Measurements from ENCODE around the gene OGFR.

OGFR gene

GRCh38 chr20:62768234-62768546 lies 36.4 kb upstream of the OGFR start:
- ChIA-PET POLR2A (interaction anchor here (0.9 kb wide), 1 partner anchor 104 kb away, joined by 3 read pairs; no protein-coding TSS in a partner anchor), CTCF (interaction anchor here (0.6 to 1.1 kb wide), 5 partner anchors 39 to 354 kb away, joined by 3 to 4 read pairs (median 3); no protein-coding TSS in a partner anchor)
- Histone ChIP-seq H3K4me3 (ENCODE audit: low read depth, low read length) (no peak overlapping the region), H3K27ac (ENCODE audit: extremely low read depth, low read depth, low read length) (no peak overlapping the region), H3K9me3 (ENCODE audit: control insufficient read depth, insufficient read depth, low read depth, low read length) (no peaks in the 10 kb centered on the region), H3K36me3 (ENCODE audit: control insufficient read depth in 2 of 2, insufficient read depth in 1 of 2, low read length in 2 of 2) (no peaks in the 10 kb centered on the region), H3K4me1 (ENCODE audit: control insufficient read depth, insufficient read depth, low read length) (no peaks in the 10 kb centered on the region)
- no peak for TF ChIP-seq ZNF629 (tag by site-specific recombination; IDR thresholded peaks at IDR 0.05)
- TF ChIP-seq HIC1 (tag by site-specific recombination; IDR thresholded peaks at IDR 0.05): 0 out of 2 replicates have a peak, but pooled peaks have one; percentile 31

GRCh38 chr20:62768551-62769287 lies 35.9 kb upstream of the OGFR start:
- H3K4me1 ChIP-seq (ENCODE audit: control insufficient read depth, insufficient read depth, low read length): no peaks in the 10 kb centered on the region
- ChIA-PET CTCF (interaction anchor here (0.6 to 1.1 kb wide), 5 partner anchors 39 to 355 kb away, joined by 3 to 4 read pairs (median 3); no protein-coding TSS in a partner anchor), POLR2A (interaction anchor here (0.9 kb wide), 1 partner anchor 104 kb away, joined by 3 read pairs; no protein-coding TSS in a partner anchor)
- TF ChIP-seq OSR2 (tag by site-specific recombination; IDR thresholded peaks at IDR 0.05) (no peak), ZNF341 (tag by site-specific recombination; IDR thresholded peaks at IDR 0.05; ENCODE audit: low read depth) (no peak), ZNF621 (tag by site-specific recombination; IDR thresholded peaks at IDR 0.05) (no peak), ZNF335 (tag by site-specific recombination; conservative IDR thresholded peaks at IDR 0.05) (no peak), ZNF146 (tag by site-specific recombination; IDR thresholded peaks at IDR 0.05) (no peak), ZNF211 (tag by site-specific recombination; IDR thresholded peaks at IDR 0.05; ENCODE audit: low read depth) (no peak), PRDM10 (tag by site-specific recombination; IDR thresholded peaks at IDR 0.05) (no peak), ZBTB11 (tag by site-specific recombination; conservative IDR thresholded peaks at IDR 0.05; ENCODE audit: low read depth) (no peak), ZNF792 (tag by site-specific recombination; IDR thresholded peaks at IDR 0.05) (no peak), ZBTB26 (tag by site-specific recombination; optimal IDR thresholded peaks at IDR 0.05) (peak; percentile 18), GLI2 (tag by site-specific recombination; IDR thresholded peaks at IDR 0.05; ENCODE audit: borderline replicate concordance, low read depth) (no peak), ZNF843 (tag by site-specific recombination; IDR thresholded peaks at IDR 0.05) (no peak), ZNF155 (tag by site-specific recombination; IDR thresholded peaks at IDR 0.05) (no peak), ZSCAN16 (tag by site-specific recombination; IDR thresholded peaks at IDR 0.05) (no peak), ZNF10 (tag by site-specific recombination; IDR thresholded peaks at IDR 0.05) (no peak), ZNF785 (tag by site-specific recombination; IDR thresholded peaks at IDR 0.05) (no peak), ZNF302 (tag by site-specific recombination; IDR thresholded peaks at IDR 0.05; ENCODE audit: low read depth) (no peak), EGR2 (tag by site-specific recombination; IDR thresholded peaks at IDR 0.05; ENCODE audit: low read depth) (no peak), FEZF1 (tag by site-specific recombination; IDR thresholded peaks at IDR 0.05) (no peak), ZFP69B (tag by site-specific recombination; IDR thresholded peaks at IDR 0.05) (peak; percentile 86), ZNF157 (tag by site-specific recombination; IDR thresholded peaks at IDR 0.05) (no peak), GFI1B (tag by site-specific recombination; IDR thresholded peaks at IDR 0.05) (no peak), ZNF600 (tag by site-specific recombination; IDR thresholded peaks at IDR 0.05) (no peak)

More at GRCh38 chr20:62768551-62769287, 35.9 kb upstream of the OGFR start:
- H3K4me3 ChIP-seq (ENCODE audit: low read depth, low read length): no peak overlapping the region
- no peaks in the 10 kb centered on the region for H3K9me3 ChIP-seq (ENCODE audit: control insufficient read depth, insufficient read depth, low read depth, low read length)
- no peak overlapping the region for H3K27ac ChIP-seq (ENCODE audit: extremely low read depth, low read depth, low read length)
- H3K36me3 ChIP-seq (ENCODE audit: control insufficient read depth in 2 of 2, insufficient read depth in 1 of 2, low read length in 2 of 2): no peaks in the 10 kb centered on the region
